ENCODE data around the gene RPL36. TPM values are rescaled to one million over a fixed set of nuclear protein-coding genes. Genes with fewer than 3 reads are reported as not detected.

RPL36 gene
- total RNA-seq, 1 experiment from 2014 or later: 787 TPM

DNA sequence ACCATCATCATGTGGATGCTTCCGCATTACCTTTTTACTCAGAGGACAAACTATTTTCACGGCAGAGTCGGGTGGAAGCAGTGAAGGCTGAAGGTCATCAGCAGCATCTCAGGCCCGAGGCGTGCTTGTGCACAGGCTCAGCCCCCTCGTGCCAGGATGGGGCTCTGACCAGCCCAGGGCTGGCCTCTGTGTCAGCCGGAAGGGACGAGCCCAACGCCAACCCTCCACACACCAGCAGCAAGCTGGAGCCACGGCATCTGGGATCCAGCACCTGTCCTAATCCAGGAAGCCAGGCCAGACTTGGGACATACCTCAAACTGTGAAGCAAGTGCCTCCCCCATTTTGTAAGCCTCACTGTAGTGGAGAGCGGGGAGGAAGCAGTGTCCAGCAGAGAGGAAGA, 20.9 kb upstream of the RPL36 start:
- DNase-seq: no peak
- H3K27ac ChIP-seq: no peak overlapping the region
- TF ChIP-seq, protein P1, sequence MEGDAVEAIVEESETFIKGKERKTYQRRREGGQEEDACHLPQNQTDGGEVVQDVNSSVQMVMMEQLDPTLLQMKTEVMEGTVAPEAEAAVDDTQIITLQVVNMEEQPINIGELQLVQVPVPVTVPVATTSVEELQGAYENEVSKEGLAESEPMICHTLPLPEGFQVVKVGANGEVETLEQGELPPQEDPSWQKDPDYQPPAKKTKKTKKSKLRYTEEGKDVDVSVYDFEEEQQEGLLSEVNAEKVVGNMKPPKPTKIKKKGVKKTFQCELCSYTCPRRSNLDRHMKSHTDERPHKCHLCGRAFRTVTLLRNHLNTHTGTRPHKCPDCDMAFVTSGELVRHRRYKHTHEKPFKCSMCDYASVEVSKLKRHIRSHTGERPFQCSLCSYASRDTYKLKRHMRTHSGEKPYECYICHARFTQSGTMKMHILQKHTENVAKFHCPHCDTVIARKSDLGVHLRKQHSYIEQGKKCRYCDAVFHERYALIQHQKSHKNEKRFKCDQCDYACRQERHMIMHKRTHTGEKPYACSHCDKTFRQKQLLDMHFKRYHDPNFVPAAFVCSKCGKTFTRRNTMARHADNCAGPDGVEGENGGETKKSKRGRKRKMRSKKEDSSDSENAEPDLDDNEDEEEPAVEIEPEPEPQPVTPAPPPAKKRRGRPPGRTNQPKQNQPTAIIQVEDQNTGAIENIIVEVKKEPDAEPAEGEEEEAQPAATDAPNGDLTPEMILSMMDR (conservative IDR thresholded peaks at IDR 0.05): no peak
- TF ChIP-seq EZH2 (IDR thresholded peaks at IDR 0.05; ENCODE audit: low read depth): no peak
- H4K20me1 ChIP-seq (ENCODE audit: insufficient read depth): no peaks in the 10 kb centered on the region
- H3K79me2 ChIP-seq (ENCODE audit: low read depth): no peaks in the 10 kb centered on the region
- H3K36me3 ChIP-seq (ENCODE audit: low read depth): no peaks in the 10 kb centered on the region
- intact Hi-C loops (cut with micrococcal nuclease; ENCODE audit: unreplicated experiment): no loop called here
- H3K9me3 ChIP-seq (ENCODE audit: insufficient read depth, low read depth): no peaks in the 10 kb centered on the region
- H3K9me2 ChIP-seq (ENCODE audit: insufficient read depth): no peaks in the 10 kb centered on the region
- H3K4me1 ChIP-seq (replicated peaks; ENCODE audit: insufficient read depth): no peaks in the 10 kb centered on the region
- POLR2A ChIA-PET (ENCODE audit: unreplicated experiment): no interaction called here
- H3K4me3 ChIP-seq: no peak overlapping the region
- no peak overlapping the region for H3K4me2 ChIP-seq
- no peaks in the 10 kb centered on the region for H3F3A ChIP-seq (ENCODE audit: insufficient read depth, low read depth)
- BruUV-seq (replicated peaks): no TSS peak
- H2AFZ ChIP-seq: no peak overlapping the region
- no peaks in the 10 kb centered on the region for H3K27me3 ChIP-seq (ENCODE audit: insufficient read depth, low read depth)
- CTCF ChIA-PET: no interaction called here

DNA sequence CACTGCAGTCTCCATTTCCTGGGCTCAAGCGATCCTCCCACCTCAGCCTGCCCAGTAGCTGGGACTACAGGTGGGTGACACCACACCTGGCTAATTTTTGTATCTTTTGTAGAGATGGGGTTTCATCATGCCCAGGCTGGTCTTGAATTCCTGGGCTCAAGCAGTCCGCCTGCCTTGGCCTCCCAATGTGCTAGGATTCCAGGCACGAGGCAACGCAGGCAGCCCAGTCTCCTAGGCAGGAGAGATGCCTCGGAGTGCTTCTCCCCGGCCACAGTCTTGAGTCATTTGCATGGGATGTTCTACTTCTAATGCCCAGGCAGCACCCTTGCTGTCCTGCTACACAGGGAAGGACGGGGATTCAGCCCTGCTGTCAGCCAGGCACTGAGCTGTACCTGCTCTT, 18.5 kb upstream of the RPL36 start:
- H3K27ac ChIP-seq: no peak overlapping the region
- H3K4me3 ChIP-seq: no peak overlapping the region
- POLR2A ChIA-PET (ENCODE audit: unreplicated experiment): no interaction called here
- no peaks in the 10 kb centered on the region for H3K79me2 ChIP-seq (ENCODE audit: low read depth)
- no peak for TF ChIP-seq EZH2 (IDR thresholded peaks at IDR 0.05; ENCODE audit: low read depth)
- TF ChIP-seq, protein P1 (conservative IDR thresholded peaks at IDR 0.05): no peak
- no peaks in the 10 kb centered on the region for H3K36me3 ChIP-seq (ENCODE audit: low read depth)
- CTCF ChIA-PET: no interaction called here
- H4K20me1 ChIP-seq (ENCODE audit: insufficient read depth): no peaks in the 10 kb centered on the region
- intact Hi-C loops (cut with micrococcal nuclease; ENCODE audit: unreplicated experiment): no loop called here
- no peaks in the 10 kb centered on the region for H3F3A ChIP-seq (ENCODE audit: insufficient read depth, low read depth)
- no peak overlapping the region for H2AFZ ChIP-seq
- no peaks in the 10 kb centered on the region for H3K9me3 ChIP-seq (ENCODE audit: insufficient read depth, low read depth)
- H3K9me2 ChIP-seq (ENCODE audit: insufficient read depth): no peaks in the 10 kb centered on the region
- H3K4me2 ChIP-seq: no peak overlapping the region
- H3K27me3 ChIP-seq (ENCODE audit: insufficient read depth, low read depth): no peaks in the 10 kb centered on the region
- BruUV-seq (replicated peaks): no TSS peak
- H3K4me1 ChIP-seq (replicated peaks; ENCODE audit: insufficient read depth): no peaks in the 10 kb centered on the region
- no peak for DNase-seq

DNA sequence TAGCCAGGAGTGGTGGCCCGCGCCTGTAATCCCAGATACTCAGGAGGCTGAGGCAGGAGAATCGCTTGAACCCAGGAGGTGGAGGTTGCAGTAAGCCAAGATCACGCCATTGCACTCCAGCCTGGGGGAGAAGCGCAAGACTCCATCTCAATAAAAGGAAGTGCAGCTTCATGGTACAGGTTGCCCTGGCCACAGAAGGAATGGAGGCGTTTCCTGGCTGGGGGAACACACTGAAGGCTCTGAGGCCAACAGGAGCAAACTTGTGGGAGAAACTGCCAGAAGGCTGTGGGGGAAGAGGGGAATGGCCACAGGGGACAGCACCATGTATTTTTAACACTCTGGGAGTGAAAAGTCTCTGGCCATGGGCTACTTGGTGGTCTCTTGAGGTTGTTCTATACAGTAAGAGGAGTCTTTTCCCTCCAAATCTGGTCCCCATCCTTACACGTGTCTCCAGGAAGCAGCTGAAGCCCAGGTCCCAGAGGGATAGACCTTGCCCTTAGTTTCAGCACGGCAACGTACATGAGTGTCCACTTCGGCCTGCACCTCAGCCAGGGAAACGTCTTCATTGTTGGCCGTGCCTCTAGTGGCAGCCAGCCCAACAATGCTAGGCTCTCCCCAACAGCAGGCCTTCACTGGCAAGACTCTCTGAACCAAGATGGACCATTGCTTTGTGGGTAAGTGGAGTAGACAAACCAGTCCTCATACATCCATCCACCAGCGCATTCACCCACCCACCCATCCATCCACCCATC, 17.2 kb upstream of the RPL36 start:
- H3K36me3 ChIP-seq (ENCODE audit: low read depth): no peaks in the 10 kb centered on the region
- no peaks in the 10 kb centered on the region for H3F3A ChIP-seq (ENCODE audit: insufficient read depth, low read depth)
- H3K79me2 ChIP-seq (ENCODE audit: low read depth): no peaks in the 10 kb centered on the region
- no peak overlapping the region for H3K27ac ChIP-seq
- intact Hi-C loops (cut with micrococcal nuclease; ENCODE audit: unreplicated experiment): no loop called here
- no peaks in the 10 kb centered on the region for H3K9me3 ChIP-seq (ENCODE audit: insufficient read depth, low read depth)
- no peak overlapping the region for H3K4me2 ChIP-seq
- H3K4me1 ChIP-seq (replicated peaks; ENCODE audit: insufficient read depth): no peaks in the 10 kb centered on the region
- no peak overlapping the region for H3K4me3 ChIP-seq
- H3K9me2 ChIP-seq (ENCODE audit: insufficient read depth): no peaks in the 10 kb centered on the region
- H3K27me3 ChIP-seq (ENCODE audit: insufficient read depth, low read depth): no peaks in the 10 kb centered on the region
- no peak for DNase-seq
- ChIA-PET POLR2A (ENCODE audit: unreplicated experiment) (no interaction called here), CTCF (no interaction called here)
- BruUV-seq (replicated peaks): no TSS peak
- TF ChIP-seq, protein P1 (conservative IDR thresholded peaks at IDR 0.05): no peak
- no peak for TF ChIP-seq EZH2 (IDR thresholded peaks at IDR 0.05; ENCODE audit: low read depth)
- H2AFZ ChIP-seq: no peak overlapping the region
- H4K20me1 ChIP-seq (ENCODE audit: insufficient read depth): no peaks in the 10 kb centered on the region
